ENCODE measurements around the gene CHRNA10. TPM values are rescaled to one million over a fixed set of nuclear protein-coding genes. Genes with fewer than 3 reads are reported as not detected.

Gene CHRNA10
- total and polyA plus RNA-seq, 2 experiments from 2014 or later, result 1.1 TPM; not detected in 1

- no peak for TF ChIP-seq CTCF (IDR thresholded peaks at IDR 0.05; ENCODE audit: low read depth, low read length)
- DNase-seq (ENCODE audit: low read depth in 1 of 2, low spot score in 1 of 2), result no peak
- Histone ChIP-seq H3K9me3 (ENCODE audit: low read depth) (no peaks in the 10 kb centered on the region), H3K27ac (no peak overlapping the region), H3K4me1 (ENCODE audit: low read depth) (no peaks in the 10 kb centered on the region), H3K27me3 (no peaks in the 10 kb centered on the region), H3K4me3 (no peak overlapping the region), H3K36me3 (no peaks in the 10 kb centered on the region)
Observed at GRCh38 chr11:3626250-3626960, 44.8 kb downstream of the CHRNA10 start.

- no peak for DNase-seq (ENCODE audit: low read depth in 1 of 2, low spot score in 1 of 2)
- no peak for TF ChIP-seq CTCF (IDR thresholded peaks at IDR 0.05; ENCODE audit: low read depth, low read length)
- H3K4me1 ChIP-seq (ENCODE audit: low read depth), result no peaks in the 10 kb centered on the region
- no peaks in the 10 kb centered on the region for H3K9me3 ChIP-seq (ENCODE audit: low read depth)
- no peaks in the 10 kb centered on the region for H3K36me3 ChIP-seq
- H3K27ac ChIP-seq, result no peak overlapping the region
- no peaks in the 10 kb centered on the region for H3K27me3 ChIP-seq
- H3K4me3 ChIP-seq, result no peak overlapping the region
Observed at GRCh38 chr11:3623767-3624458, 47.3 kb downstream of the CHRNA10 start.

DNA sequence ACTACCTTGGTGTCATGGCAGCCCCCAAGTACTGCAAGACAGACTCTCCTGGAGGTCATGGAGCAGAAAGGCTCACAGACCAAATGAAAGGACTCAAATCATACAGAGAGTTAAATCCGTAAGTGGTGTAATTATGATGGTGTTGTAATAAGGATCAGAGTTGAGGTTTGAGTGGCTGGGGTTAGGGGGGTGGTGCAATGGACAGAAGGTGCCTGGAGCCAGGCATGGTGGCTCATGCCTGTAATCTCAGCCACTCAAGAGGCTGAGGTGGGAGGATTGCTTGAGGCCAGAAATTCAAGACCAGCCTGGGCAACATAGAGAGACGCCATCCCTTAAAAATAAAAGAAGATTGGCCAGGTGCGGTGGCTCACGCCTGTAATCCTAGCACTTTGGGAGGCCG is 48.1 kb downstream of the CHRNA10 start:
- H3K27ac ChIP-seq, result no peak overlapping the region
- TF ChIP-seq CTCF (IDR thresholded peaks at IDR 0.05; ENCODE audit: low read depth, low read length), result no peak
- no peak overlapping the region for H3K4me3 ChIP-seq
- no peak for DNase-seq (ENCODE audit: low read depth in 1 of 2, low spot score in 1 of 2)
- H3K27me3 ChIP-seq, result no peaks in the 10 kb centered on the region
- H3K36me3 ChIP-seq, result no peaks in the 10 kb centered on the region
- H3K9me3 ChIP-seq (ENCODE audit: low read depth), result no peaks in the 10 kb centered on the region
- H3K4me1 ChIP-seq (ENCODE audit: low read depth), result no peaks in the 10 kb centered on the region

DNA sequence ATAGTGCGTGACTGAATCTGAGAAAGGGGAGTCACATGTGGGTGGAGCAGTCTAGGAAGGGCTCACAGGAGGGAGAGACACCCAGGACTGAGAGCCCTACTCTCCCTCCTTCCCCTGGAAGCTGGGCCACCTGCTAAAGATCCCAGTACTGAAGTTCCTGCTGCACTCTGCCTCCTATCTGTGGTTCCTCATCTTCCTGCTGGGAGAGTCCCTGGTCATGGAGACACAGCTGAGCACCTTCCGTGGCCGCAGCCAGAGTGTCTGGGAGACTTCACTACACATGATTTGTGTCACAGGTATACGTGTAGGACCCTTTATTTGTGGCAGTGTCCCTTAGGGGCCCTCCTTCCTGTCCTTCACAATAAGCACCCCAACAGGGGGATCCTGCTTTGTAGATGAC is 48.7 kb downstream of the CHRNA10 start:
- DNase-seq (ENCODE audit: low read depth in 1 of 2, low spot score in 1 of 2), result no peak
- Histone ChIP-seq H3K27ac (no peak overlapping the region), H3K9me3 (ENCODE audit: low read depth) (no peaks in the 10 kb centered on the region), H3K4me1 (ENCODE audit: low read depth) (no peaks in the 10 kb centered on the region), H3K4me3 (no peak overlapping the region), H3K27me3 (no peaks in the 10 kb centered on the region), H3K36me3 (no peaks in the 10 kb centered on the region)
- no peak for TF ChIP-seq CTCF (IDR thresholded peaks at IDR 0.05; ENCODE audit: low read depth, low read length)

- TF ChIP-seq CTCF (IDR thresholded peaks at IDR 0.05; ENCODE audit: low read depth, low read length), result no peak
- Histone ChIP-seq H3K36me3 (no peaks in the 10 kb centered on the region), H3K27ac (no peak overlapping the region), H3K27me3 (no peaks in the 10 kb centered on the region), H3K4me1 (ENCODE audit: low read depth) (peaks cover 8% of the 10 kb centered on the region), H3K9me3 (ENCODE audit: low read depth) (no peaks in the 10 kb centered on the region), H3K4me3 (no peak overlapping the region)
- DNase-seq (ENCODE audit: low read depth in 1 of 2, low spot score in 1 of 2), result no peak
Observed at GRCh38 chr11:3617990-3618389, 53.2 kb downstream of the CHRNA10 start.
